Esophagus muscularis mucosa (tissue), 4 donors: Measurements from ENCODE around the gene ID2. TPM values are rescaled to one million over a fixed set of nuclear protein-coding genes. Genes with fewer than 3 reads are reported as not detected.
A peak's percentile ranks its signal among the peaks of the same experiment; 100 is the strongest.

Experiments used
- DNase-seq: peaks from one replicate; pipeline ENCODE4 v3.0.0-alpha.2; 2017; ENCODE audit errors: extremely low spot score
- H3K27ac ChIP-seq, 4 donors: fragments of 200-600 bp; sonication (generic); replicated peaks in 1 of 4; 1 replicate in 3 of 4; 2 replicates in 1 of 4; pipeline ENCODE4 v1.5.1; 2016 to 2019; ENCODE audit warnings: mild to moderate bottlenecking in 1 of 4
- H3K27me3 ChIP-seq, 4 donors: fragments of 200-600 bp; sonication (generic); one replicate each; pipeline versions ENCODE4 v1.5.1 to v1.6.0; 2016 to 2019
- H3K36me3 ChIP-seq, 4 donors: fragments of 200-600 bp; sonication (generic); one replicate each; pipeline ENCODE4 v1.5.1; 2016 to 2019
- H3K4me1 ChIP-seq, 4 donors: fragments of 200-600 bp; sonication (generic); one replicate each; pipeline ENCODE4 v1.5.1; 2016 to 2019
- H3K4me3 ChIP-seq, 4 donors: fragments of 200-600 bp; sonication (generic); 1 replicate in 2 of 4; 2 replicates in 2 of 4; pipeline ENCODE4 v1.5.1; 2016 to 2019; ENCODE audit warnings: mild to moderate bottlenecking in 4 of 4, moderate library complexity in 1 of 4
- H3K9me3 ChIP-seq, 4 donors: fragments of 200-600 bp; sonication (generic); 1 replicate in 3 of 4; 2 replicates in 1 of 4; pipeline ENCODE4 v1.5.1; 2016 to 2019
- EP300 ChIP-seq: sonication (generic); formaldehyde crosslinking; IDR thresholded peaks from one replicate; pipeline ENCODE4 v1.6.1; 2017; ENCODE audit warnings: antibody characterized with exemption
- POLR2A ChIP-seq: fragments of 450-650 bp; IDR thresholded peaks from one replicate; pipeline ENCODE4 v1.6.1; 2017; ENCODE audit warnings: antibody characterized with exemption, moderate library complexity, mild to moderate bottlenecking, low read depth
- POLR2AphosphoS5 ChIP-seq, 2 donors: sonication (generic); formaldehyde crosslinking; IDR thresholded peaks; one replicate each; pipeline ENCODE4 v1.6.1; 2017; ENCODE audit warnings: antibody characterized with exemption in 2 of 2
- WGBS: methylation state at CpG from one replicate; pipeline ENCODE4 v1.1.5; 2018; 5-methylcytosine and 5-hydroxymethylcytosine counted together
- intact Hi-C: fragments of 100-400 bp; cut with DNase I; formaldehyde crosslinking; loops from one replicate; pipeline ENCODE4 v1.15.1; 2023
- total RNA-seq, 4 donors: library from RNA; depleted of rRNA; stranded (reverse); fragments of >200 nt; gene quantifications; one replicate each; pipeline versions ENCODE4 v1.1.0 to v1.2.1, GENCODE V29; 2016
- TF ChIP-seq, protein P1 (sequence below), 3 experiments: fragments of 200-600 bp in 2 of 3; fragments of 450-650 bp in 1 of 3; sonication (generic) in 2 of 3; IDR thresholded peaks; one replicate each; pipeline ENCODE4 v1.5.1; 2017 to 2019; ENCODE audit warnings: antibody characterized with exemption in 3 of 3, mild to moderate bottlenecking in 2 of 3, moderate library complexity in 1 of 3

The ID2 gene
- total RNA-seq, 4 donors from 2014 or later = 149 to 254 (median 187) TPM

DNA sequence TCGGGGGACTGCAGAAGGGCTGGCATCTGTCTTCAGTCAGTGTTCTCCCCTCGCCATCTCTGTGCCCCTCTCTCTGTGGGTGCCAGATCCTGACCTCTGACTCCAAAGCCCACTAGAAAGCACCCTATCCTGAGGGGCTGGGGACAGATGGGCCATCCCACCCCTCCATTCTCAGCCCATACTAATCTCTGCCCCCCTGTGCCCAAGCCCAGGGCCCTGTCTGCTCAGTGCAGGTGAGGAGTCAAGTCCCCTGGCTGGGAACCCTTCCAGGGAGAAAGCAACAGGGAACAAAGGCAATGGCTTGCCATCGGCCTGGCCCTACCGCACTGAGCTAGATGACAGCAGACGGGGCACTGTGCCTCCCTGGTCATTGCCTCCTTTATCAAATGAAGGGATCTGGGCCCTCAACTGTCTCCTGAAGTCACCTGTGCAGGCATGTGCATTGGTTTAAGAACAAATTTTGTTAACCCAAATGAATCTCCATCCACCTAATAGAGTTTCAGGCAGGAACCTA, 42.7 kb upstream of the ID2 start:
- H3K36me3 ChIP-seq = no peaks in the 10 kb centered on the region
- no peaks in the 10 kb centered on the region for H3K9me3 ChIP-seq
- peaks cover 0 to 27% (median 19%) of the 10 kb centered on the region in 4 donors for H3K4me1 ChIP-seq
- TF ChIP-seq POLR2A (no peak), EP300 (no peak), POLR2AphosphoS5 (IDR thresholded peaks at IDR 0.05) (no peak)
- TF ChIP-seq, protein P1, sequence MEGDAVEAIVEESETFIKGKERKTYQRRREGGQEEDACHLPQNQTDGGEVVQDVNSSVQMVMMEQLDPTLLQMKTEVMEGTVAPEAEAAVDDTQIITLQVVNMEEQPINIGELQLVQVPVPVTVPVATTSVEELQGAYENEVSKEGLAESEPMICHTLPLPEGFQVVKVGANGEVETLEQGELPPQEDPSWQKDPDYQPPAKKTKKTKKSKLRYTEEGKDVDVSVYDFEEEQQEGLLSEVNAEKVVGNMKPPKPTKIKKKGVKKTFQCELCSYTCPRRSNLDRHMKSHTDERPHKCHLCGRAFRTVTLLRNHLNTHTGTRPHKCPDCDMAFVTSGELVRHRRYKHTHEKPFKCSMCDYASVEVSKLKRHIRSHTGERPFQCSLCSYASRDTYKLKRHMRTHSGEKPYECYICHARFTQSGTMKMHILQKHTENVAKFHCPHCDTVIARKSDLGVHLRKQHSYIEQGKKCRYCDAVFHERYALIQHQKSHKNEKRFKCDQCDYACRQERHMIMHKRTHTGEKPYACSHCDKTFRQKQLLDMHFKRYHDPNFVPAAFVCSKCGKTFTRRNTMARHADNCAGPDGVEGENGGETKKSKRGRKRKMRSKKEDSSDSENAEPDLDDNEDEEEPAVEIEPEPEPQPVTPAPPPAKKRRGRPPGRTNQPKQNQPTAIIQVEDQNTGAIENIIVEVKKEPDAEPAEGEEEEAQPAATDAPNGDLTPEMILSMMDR (IDR thresholded peaks at IDR 0.05) = no peak
- no peak overlapping the region for H3K4me3 ChIP-seq
- no peak for DNase-seq
- intact Hi-C loops = no loop called here
- WGBS = 100% methylated on average over 5 of the region's 5 CpGs
- H3K27ac ChIP-seq = no peak overlapping the region
- no peaks in the 10 kb centered on the region for H3K27me3 ChIP-seq

DNA sequence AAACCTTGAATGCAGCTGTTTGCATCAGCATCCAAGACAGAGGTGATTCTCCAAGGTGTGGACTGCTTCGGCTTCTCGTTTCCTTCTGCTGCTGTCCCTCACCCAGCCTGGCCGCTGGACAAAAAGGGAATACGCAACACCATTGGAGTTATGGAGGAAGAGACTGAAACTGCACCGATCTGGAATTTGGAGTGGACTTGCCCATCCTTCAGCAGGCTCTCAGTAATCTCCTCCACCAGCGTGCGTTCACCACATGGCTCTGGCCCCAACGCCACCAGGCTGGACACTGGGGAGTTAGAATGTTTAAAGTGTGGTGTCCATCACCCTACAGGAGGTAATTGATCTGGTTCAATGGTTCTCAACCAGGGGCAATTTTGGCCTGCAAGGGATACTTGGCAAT, 41.4 kb upstream of the ID2 start:
- H3K9me3 ChIP-seq = no peaks in the 10 kb centered on the region
- DNase-seq = no peak
- intact Hi-C loops = no loop called here
- 97% methylated on average over 8 of the region's 8 CpGs for WGBS
- H3K27ac ChIP-seq = no peak overlapping the region
- peaks cover 0 to 27% (median 22%) of the 10 kb centered on the region in 4 donors for H3K4me1 ChIP-seq
- no peaks in the 10 kb centered on the region for H3K27me3 ChIP-seq
- no peaks in the 10 kb centered on the region for H3K36me3 ChIP-seq
- no peak for TF ChIP-seq POLR2A
- no peak for TF ChIP-seq POLR2AphosphoS5 (IDR thresholded peaks at IDR 0.05)
- TF ChIP-seq EP300 = no peak
- TF ChIP-seq, protein P1 (IDR thresholded peaks at IDR 0.05) = no peak
- H3K4me3 ChIP-seq = no peak overlapping the region

DNA sequence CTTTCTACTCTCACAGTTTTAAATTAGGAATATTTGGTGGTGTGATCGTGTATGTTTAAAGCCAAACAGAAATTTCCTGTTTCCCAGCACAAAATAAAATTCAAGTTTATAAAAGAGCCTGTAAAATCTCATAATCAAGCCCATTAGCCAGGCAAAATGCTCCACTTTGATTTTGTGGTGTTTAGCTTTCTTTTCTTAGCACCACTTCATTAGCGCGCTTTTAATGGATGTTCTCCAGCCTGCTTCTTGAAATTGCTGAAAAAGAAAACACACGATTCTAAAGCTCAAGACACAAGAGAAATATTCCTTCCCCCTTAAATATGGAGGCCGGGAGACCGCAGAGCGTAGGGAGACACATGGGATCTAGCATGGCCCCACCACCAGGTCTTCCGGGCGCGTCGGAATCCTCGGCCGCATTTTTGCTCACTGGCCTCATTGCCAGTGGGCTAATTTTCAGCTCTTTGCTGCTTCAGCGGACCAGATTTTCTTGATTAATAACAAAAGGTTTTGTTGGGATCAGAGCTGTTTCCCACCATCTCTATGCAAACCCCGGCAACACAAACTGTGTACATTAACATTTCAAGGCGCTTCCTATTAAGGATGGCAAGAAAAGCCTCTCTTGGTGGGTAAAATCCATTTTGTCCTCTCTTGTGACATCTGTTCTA, 40.4 kb upstream of the ID2 start:
- Histone ChIP-seq H3K27ac (no peak overlapping the region), H3K36me3 (no peaks in the 10 kb centered on the region), H3K27me3 (no peaks in the 10 kb centered on the region), H3K9me3 (no peaks in the 10 kb centered on the region), H3K4me1 (peaks cover 0 to 20% (median 17%) of the 10 kb centered on the region in 4 donors), H3K4me3 (no peak overlapping the region)
- intact Hi-C loops = no loop called here
- DNase-seq = no peak
- WGBS = 88% methylated on average over 16 of the region's 16 CpGs
- TF ChIP-seq EP300 (no peak), POLR2A (no peak), POLR2AphosphoS5 (IDR thresholded peaks at IDR 0.05) (no peak)
- TF ChIP-seq, protein P1 (IDR thresholded peaks at IDR 0.05) = no peak

DNA sequence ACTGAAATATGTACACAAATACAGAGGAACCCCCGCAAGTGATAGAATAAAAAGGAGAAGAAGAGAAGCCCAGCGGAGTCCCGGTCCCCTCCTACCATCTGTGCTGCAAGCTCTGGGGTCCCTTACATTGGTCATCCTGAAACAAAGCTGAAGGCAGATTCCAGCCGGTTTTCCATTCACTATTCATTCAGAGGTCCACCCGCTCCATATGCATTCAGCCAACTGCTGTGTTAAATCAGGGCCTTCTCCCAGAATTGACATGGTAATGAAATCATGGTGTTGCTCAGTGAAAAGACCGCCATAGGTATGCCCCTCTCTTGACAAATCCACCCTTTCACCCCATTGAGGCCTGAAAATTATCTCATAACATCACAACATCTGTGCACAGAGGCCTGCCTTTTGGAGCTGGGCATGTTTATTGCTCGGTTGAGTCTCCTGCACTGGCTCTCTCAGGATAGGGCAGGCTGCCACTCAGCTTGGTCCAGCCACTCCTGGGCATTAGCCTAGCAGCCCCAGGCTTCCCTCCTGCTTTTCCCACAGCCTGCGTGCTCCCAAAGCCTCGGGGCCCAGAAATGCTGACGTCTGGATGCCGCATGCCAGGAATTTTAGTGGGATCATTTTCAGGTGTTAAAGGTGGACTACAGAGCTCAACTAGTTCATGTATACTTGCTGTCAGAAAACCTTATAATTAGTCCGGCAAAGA, 39.3 kb upstream of the ID2 start:
- Histone ChIP-seq H3K9me3 (no peaks in the 10 kb centered on the region), H3K4me3 (no peak overlapping the region), H3K4me1 (peaks cover 0 to 9% (median 6%) of the 10 kb centered on the region in 4 donors), H3K36me3 (no peaks in the 10 kb centered on the region), H3K27me3 (no peaks in the 10 kb centered on the region), H3K27ac (peak overlapping the region in 1 of 4 donors; percentile 15)
- intact Hi-C loops = no loop called here
- TF ChIP-seq POLR2AphosphoS5 (IDR thresholded peaks at IDR 0.05) (no peak), EP300 (no peak), POLR2A (no peak)
- TF ChIP-seq, protein P1 (IDR thresholded peaks at IDR 0.05) = no peak
- no peak for DNase-seq
- 80% methylated on average over 12 of the region's 12 CpGs for WGBS
